Brain microvascular endothelial cell (primary cell): ENCODE measurements around the gene DBNDD2.

Experiments
- DNase-seq: peaks from one replicate; pipeline ENCODE4 v3.0.0-alpha.2; 2020
- H3K27ac ChIP-seq: fragments of 250-450 bp; sonication (Bioruptor Pico); 2 replicates; pipeline ENCODE4 v1.5.1; 2020; ENCODE audit warnings: mild to moderate bottlenecking, moderate library complexity
- H3K27me3 ChIP-seq: fragments of 250-450 bp; sonication (Bioruptor Pico); replicated peaks from 2 replicates; pipeline ENCODE4 v1.5.1; 2020; ENCODE audit warnings: mild to moderate bottlenecking
- H3K36me3 ChIP-seq: fragments of 250-450 bp; sonication (Bioruptor Pico); replicated peaks from 2 replicates; pipeline ENCODE4 v1.5.1; 2020; ENCODE audit warnings: mild to moderate bottlenecking
- H3K4me3 ChIP-seq: 2 replicates; pipeline ENCODE4 v1.5.1; 2011; ENCODE audit warnings: low read depth, mild to moderate bottlenecking, control low read depth, low read length, moderate library complexity
- in situ Hi-C: cut with HindIII; loops from 2 replicates; pipeline ENCODE4 v1.10.0; 2017; ENCODE audit warnings: low sequenced_read_pairs, low pct_ligation_motif_present
- TF ChIP-seq, protein P1 (sequence below): IDR thresholded peaks from 2 replicates; pipeline ENCODE4 v1.5.1; 2011; ENCODE audit warnings: low read depth, mild to moderate bottlenecking, moderate library complexity, low read length, control low read depth, inconsistent platforms; ENCODE audit errors: missing control alignments

DBNDD2 gene

DNA sequence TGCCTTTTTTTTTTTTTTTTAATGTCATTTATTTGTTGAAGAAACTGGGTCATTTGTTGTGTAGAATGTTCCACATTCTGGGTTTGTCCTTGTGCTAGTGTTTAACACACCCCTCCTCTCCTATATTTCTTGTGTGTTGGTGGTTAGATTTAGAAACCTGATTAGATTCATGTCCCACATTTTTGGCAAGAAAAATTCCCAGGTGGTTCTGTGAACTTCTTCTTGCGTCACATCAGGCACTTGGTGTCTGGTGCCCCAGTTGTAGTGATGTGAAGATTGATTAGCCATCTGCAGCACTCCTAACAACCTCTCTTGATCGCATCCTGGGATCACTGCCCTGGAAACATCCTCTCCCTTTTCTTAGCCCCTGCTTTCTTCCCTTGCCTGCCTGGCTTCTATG, 15.6 kb downstream of the DBNDD2 start:
- Histone ChIP-seq H3K36me3 (peaks cover 27% of the 10 kb centered on the region), H3K27ac (no peak overlapping the region), H3K4me3 (no peak overlapping the region), H3K27me3 (no peaks in the 10 kb centered on the region)
- TF ChIP-seq, protein P1, sequence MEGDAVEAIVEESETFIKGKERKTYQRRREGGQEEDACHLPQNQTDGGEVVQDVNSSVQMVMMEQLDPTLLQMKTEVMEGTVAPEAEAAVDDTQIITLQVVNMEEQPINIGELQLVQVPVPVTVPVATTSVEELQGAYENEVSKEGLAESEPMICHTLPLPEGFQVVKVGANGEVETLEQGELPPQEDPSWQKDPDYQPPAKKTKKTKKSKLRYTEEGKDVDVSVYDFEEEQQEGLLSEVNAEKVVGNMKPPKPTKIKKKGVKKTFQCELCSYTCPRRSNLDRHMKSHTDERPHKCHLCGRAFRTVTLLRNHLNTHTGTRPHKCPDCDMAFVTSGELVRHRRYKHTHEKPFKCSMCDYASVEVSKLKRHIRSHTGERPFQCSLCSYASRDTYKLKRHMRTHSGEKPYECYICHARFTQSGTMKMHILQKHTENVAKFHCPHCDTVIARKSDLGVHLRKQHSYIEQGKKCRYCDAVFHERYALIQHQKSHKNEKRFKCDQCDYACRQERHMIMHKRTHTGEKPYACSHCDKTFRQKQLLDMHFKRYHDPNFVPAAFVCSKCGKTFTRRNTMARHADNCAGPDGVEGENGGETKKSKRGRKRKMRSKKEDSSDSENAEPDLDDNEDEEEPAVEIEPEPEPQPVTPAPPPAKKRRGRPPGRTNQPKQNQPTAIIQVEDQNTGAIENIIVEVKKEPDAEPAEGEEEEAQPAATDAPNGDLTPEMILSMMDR, result no peak
- in situ Hi-C loops, result no loop called here
- no peak for DNase-seq

DNA sequence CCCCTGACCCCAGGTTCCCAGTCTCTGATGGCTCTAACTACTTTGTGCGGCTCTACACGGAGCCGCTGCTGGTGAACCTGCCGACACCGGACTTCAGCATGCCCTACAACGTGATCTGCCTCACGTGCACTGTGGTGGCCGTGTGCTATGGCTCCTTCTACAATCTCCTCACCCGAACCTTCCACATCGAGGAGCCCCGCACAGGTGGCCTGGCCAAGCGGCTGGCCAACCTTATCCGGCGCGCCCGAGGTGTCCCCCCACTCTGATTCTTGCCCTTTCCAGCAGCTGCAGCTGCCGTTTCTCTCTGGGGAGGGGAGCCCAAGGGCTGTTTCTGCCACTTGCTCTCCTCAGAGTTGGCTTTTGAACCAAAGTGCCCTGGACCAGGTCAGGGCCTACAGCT, 17.5 kb downstream of the DBNDD2 start:
- DNase-seq, result no peak
- in situ Hi-C loops, result no loop called here
- Histone ChIP-seq H3K4me3 (no peak overlapping the region), H3K27ac (no peak overlapping the region), H3K36me3 (peaks cover 17% of the 10 kb centered on the region), H3K27me3 (no peaks in the 10 kb centered on the region)
- TF ChIP-seq, protein P1, result no peak

DNA sequence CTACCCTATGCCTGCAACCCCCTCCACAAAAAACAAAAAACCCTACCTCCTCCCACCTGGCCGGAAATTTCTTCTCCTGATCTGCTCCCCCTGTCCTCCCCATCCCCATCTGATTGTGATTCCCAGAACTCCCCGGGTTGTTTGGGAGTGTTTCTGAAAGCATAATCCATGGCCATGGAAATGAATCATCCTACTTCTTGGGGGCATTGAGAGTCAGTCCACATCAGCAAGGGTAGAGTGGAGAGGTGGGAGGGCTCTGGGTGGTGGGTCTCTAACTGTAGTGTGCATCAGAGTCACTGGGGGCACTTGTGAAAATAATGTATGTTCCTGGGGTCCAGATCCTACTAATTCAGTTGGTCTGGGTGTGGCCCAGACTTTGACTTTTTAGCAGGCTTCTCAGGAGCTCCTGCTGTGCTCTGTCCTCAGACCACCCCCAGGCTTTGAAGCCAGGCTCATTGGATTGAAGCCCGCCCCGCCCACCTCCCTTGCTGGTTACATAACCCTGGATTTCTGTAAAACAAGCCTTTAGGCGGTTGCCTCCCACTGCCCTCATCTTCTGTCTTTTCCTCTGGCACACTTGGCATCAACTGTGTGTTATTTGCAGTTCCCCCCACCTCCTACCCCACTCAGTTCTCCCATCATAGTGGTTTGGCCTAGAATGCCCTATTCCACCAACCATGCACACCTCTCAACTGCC, 18.4 kb downstream of the DBNDD2 start:
- Histone ChIP-seq H3K27me3 (no peaks in the 10 kb centered on the region), H3K36me3 (peaks cover 8% of the 10 kb centered on the region), H3K4me3 (no peak overlapping the region), H3K27ac (no peak overlapping the region)
- TF ChIP-seq, protein P1, result no peak
- in situ Hi-C loops, result no loop called here
- DNase-seq, result no peak

DNA sequence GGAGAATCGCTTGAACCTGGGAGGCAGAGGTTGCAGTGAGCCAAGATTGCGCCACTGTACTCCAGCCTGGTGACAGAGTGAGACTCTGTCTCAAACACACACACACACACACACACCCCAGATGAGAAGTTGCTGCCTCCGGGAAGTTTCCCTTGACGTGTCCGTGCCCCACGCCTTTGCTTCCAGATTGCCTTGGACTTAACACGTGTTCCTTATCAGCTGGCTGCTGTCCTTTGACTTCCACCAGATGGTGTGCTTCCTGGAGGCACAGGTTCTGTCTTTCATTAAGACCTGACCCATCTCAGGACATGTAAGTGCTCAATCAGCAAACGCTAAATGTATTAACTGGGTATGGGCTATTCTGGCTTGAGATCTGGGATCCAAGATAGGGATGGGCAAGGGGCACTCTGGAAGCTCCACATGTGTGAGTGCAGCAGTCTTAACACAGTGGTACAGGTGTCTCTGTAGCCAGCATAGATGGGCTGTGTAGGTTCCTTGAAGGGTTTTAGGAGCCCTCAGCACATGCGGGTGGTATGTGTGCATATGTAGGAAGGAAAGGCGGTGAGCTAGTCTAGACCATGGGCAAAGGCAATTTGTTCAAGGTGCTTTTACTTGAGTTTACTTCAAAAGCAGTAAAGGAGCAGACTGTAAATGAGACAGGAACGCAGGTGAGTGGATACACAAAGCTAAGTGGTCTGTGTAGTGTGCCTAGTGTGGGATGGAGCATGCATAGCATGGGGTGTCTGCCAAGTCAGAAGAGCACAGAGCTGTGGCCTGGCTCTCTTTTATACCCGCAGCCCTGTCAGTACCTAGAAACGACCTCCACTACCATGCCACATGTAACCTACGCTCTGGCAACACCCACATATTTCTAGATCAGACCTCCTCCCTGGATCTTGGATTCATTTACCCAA, 19.4 kb downstream of the DBNDD2 start:
- H3K4me3 ChIP-seq, result no peak overlapping the region
- H3K27ac ChIP-seq, result no peak overlapping the region
- H3K36me3 ChIP-seq, result peaks cover 5% of the 10 kb centered on the region
- TF ChIP-seq, protein P1, result no peak
- no peak for DNase-seq
- in situ Hi-C loops, result no loop called here
- no peaks in the 10 kb centered on the region for H3K27me3 ChIP-seq

DNA sequence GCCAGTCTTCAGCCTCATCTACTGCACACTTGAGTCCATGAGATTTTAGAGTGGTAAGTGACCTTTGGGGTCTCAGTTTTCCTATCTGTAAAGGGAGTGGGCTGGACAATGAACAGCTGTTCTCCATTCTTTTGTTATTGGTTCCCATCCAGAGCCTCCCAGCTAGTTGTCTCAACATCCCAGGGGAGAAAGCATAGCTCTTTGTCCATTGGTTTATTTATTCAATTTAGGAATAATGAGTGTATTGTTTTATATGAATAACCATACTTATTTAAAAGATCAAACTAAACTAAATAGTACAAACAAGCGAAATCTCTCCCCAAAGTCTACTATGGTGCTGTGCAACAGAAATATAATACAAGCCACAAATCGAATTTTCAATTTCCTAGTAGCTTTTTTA, 21.5 kb downstream of the DBNDD2 start:
- DNase-seq, result no peak
- in situ Hi-C loops, result no loop called here

More for the DNA sequence above, 21.5 kb downstream of the DBNDD2 start:
- peaks cover 5% of the 10 kb centered on the region for H3K36me3 ChIP-seq
- H3K4me3 ChIP-seq, result no peak overlapping the region
- no peaks in the 10 kb centered on the region for H3K27me3 ChIP-seq
- H3K27ac ChIP-seq, result no peak overlapping the region
- TF ChIP-seq, protein P1, result no peak
